IMR-90 (cell line): ENCODE data around the gene CDK11A. TPM values are rescaled to one million over a fixed set of nuclear protein-coding genes. Genes with fewer than 3 reads are reported as not detected.

Experiments
- ATAC-seq: fragments of 200-7000 bp; cut with Tn5 transposase; 2 replicates; pipeline ENCODE4 v1.9.1; 2020; ENCODE audit warnings: low read depth, mild to moderate bottlenecking, moderate library complexity
- BruUV-seq: library from RNA; stranded (reverse); fragments of 400-500 nt; replicated peaks from 2 replicates; lab custom pipeline; 2021; lab: Mats Ljungman, UMichigan
- CTCF ChIA-PET: fragments of 300-600 bp; formaldehyde crosslinking; extraction: SDS; loops from one replicate; lab custom pipeline; 2021; ENCODE audit warnings: antibody characterized with exemption; lab: Yijun Ruan, JAX
- POLR2A ChIA-PET: fragments of 300-600 bp; sonication (Branson Sonifier 250); formaldehyde crosslinking; loops from one replicate; lab custom pipeline; 2022; ENCODE audit warnings: antibody characterized with exemption; ENCODE audit not compliant: unreplicated experiment; lab: Charles Lee
- DNase-seq: peaks from one replicate; pipeline ENCODE4 v3.0.0; 2013
- H2AFZ ChIP-seq: replicated peaks from 2 replicates; pipeline ENCODE3; 2013; ENCODE audit warnings: low read length, mild to moderate bottlenecking; ENCODE audit not compliant: poor library complexity
- H2AK5ac ChIP-seq: 2 replicates; pipeline ENCODE4 v1.6.1; 2013; ENCODE audit warnings: low read depth, low read length, inconsistent platforms
- H2AK9ac ChIP-seq: replicated peaks from 2 replicates; pipeline ENCODE3; 2013; ENCODE audit warnings: mild to moderate bottlenecking, low read depth, low read length, moderate library complexity; ENCODE audit not compliant: poor library complexity
- H2BK120ac ChIP-seq: 2 replicates; pipeline ENCODE4 v1.6.1; 2013; ENCODE audit warnings: low read depth, low read length, inconsistent platforms
- H2BK15ac ChIP-seq: 3 replicates; pipeline ENCODE4 v1.6.1; 2013; ENCODE audit warnings: low read depth, low read length, inconsistent platforms
- H2BK20ac ChIP-seq: 2 replicates; pipeline ENCODE4 v1.6.1; 2013; ENCODE audit warnings: low read depth, mild to moderate bottlenecking, inconsistent platforms, low read length, moderate library complexity
- H2BK5ac ChIP-seq: 2 replicates; pipeline ENCODE4 v1.6.1; 2013; ENCODE audit warnings: mild to moderate bottlenecking, low read depth, low read length, inconsistent platforms; ENCODE audit not compliant: poor library complexity, severe bottlenecking
- H3K14ac ChIP-seq: replicated peaks from 2 replicates; pipeline ENCODE4 v1.6.1; 2013; ENCODE audit warnings: low read depth, low read length, inconsistent platforms
- H3K18ac ChIP-seq: 2 replicates; pipeline ENCODE4 v1.6.1; 2013; ENCODE audit warnings: low read depth, low read length, control low read depth
- H3K23ac ChIP-seq: 2 replicates; pipeline ENCODE4 v1.6.1; 2013; ENCODE audit warnings: low read depth, low read length, inconsistent platforms
- H3K27ac ChIP-seq: 2 replicates; pipeline ENCODE4 v1.5.1; 2013; ENCODE audit warnings: mild to moderate bottlenecking, control low read depth, low read length; ENCODE audit not compliant: insufficient read depth
- H3K27me3 ChIP-seq: 2 replicates; pipeline ENCODE4 v1.6.1; 2013; ENCODE audit warnings: low read length; ENCODE audit not compliant: control insufficient read depth, insufficient read depth
- H3K36me3 ChIP-seq: 2 replicates; pipeline ENCODE4 v1.6.1; 2013; ENCODE audit warnings: low read length, mixed read lengths; ENCODE audit not compliant: control insufficient read depth, insufficient read depth
- H3K4ac ChIP-seq: 2 replicates; pipeline ENCODE4 v1.6.1; 2013; ENCODE audit warnings: low read depth, low read length, inconsistent platforms
- H3K4me1 ChIP-seq: 2 replicates; pipeline ENCODE4 v1.6.1; 2013; ENCODE audit warnings: low read length, mixed read lengths; ENCODE audit not compliant: control insufficient read depth, insufficient read depth
- H3K4me2 ChIP-seq: 2 replicates; pipeline ENCODE4 v1.6.1; 2013; ENCODE audit warnings: low read depth, mild to moderate bottlenecking, control low read depth, low read length, moderate library complexity
- H3K4me3 ChIP-seq: 2 replicates; pipeline ENCODE4 v1.5.1; 2013; ENCODE audit warnings: low read depth, mild to moderate bottlenecking, control low read depth, low read length, moderate library complexity; ENCODE audit not compliant: insufficient read depth
- H3K56ac ChIP-seq: 2 replicates; pipeline ENCODE4 v1.6.1; 2013; ENCODE audit warnings: low read length, inconsistent platforms; ENCODE audit not compliant: insufficient read depth; ENCODE audit errors: extremely low read depth
- H3K79me1 ChIP-seq, 2 experiments: 2 replicates each; pipeline ENCODE4 v1.6.1; 2013; ENCODE audit warnings: low read length in 2 of 2, inconsistent platforms in 1 of 2, low read depth in 1 of 2
- H3K9ac ChIP-seq: 2 replicates; pipeline ENCODE4 v1.6.1; 2013; ENCODE audit warnings: low read depth, low read length, control low read depth
- H3K9me1 ChIP-seq: 2 replicates; pipeline ENCODE4 v1.6.1; 2013; ENCODE audit warnings: low read length, inconsistent platforms; ENCODE audit not compliant: insufficient read depth
- H3K9me3 ChIP-seq: 2 replicates; pipeline ENCODE4 v1.6.1; 2013; ENCODE audit warnings: low read length; ENCODE audit not compliant: control insufficient read depth, insufficient read depth
- H4K20me1 ChIP-seq: 2 replicates; pipeline ENCODE4 v1.6.1; 2013; ENCODE audit warnings: low read length, inconsistent platforms; ENCODE audit not compliant: insufficient read depth
- H4K5ac ChIP-seq: 2 replicates; pipeline ENCODE4 v1.6.1; 2013; ENCODE audit warnings: mild to moderate bottlenecking, low read depth, low read length, control low read depth
- H4K8ac ChIP-seq, 2 experiments: 2 replicates each; pipeline ENCODE4 v1.6.1; 2013; ENCODE audit warnings: low read depth in 2 of 2, low read length in 2 of 2, control low read depth in 1 of 2, inconsistent platforms in 1 of 2
- H4K91ac ChIP-seq: 2 replicates; pipeline ENCODE4 v1.6.1; 2013; ENCODE audit warnings: low read depth, low read length, inconsistent platforms; ENCODE audit not compliant: insufficient read depth
- BHLHE40 ChIP-seq: fragments of 150-350 bp; IDR thresholded peaks from 2 replicates; pipeline ENCODE4 v1.6.1; 2016; ENCODE audit warnings: mild to moderate bottlenecking, low read depth, low read length
- CEBPB ChIP-seq: IDR thresholded peaks from 2 replicates; pipeline ENCODE4 v1.6.1; 2012; ENCODE audit warnings: low read depth, low read length, improper control_type of control experiment
- CHD1 ChIP-seq: IDR thresholded peaks from 2 replicates; pipeline ENCODE4 v1.6.1; 2012; ENCODE audit warnings: low read depth, low read length, improper control_type of control experiment
- ELK1 ChIP-seq: fragments of 150-350 bp; IDR thresholded peaks from 2 replicates; pipeline ENCODE4 v1.6.1; 2016; ENCODE audit warnings: low read depth, mild to moderate bottlenecking, low read length, moderate library complexity, borderline replicate concordance
- RAD21 ChIP-seq: IDR thresholded peaks from 2 replicates; pipeline ENCODE4 v1.6.1; 2012; ENCODE audit warnings: low read length, improper control_type of control experiment
- RCOR1 ChIP-seq: IDR thresholded peaks from 2 replicates; pipeline ENCODE4 v1.6.1; 2012; ENCODE audit warnings: mild to moderate bottlenecking, low read length, improper control_type of control experiment; ENCODE audit not compliant: insufficient replicate concordance
- SMC3 ChIP-seq: fragments of 150-350 bp; IDR thresholded peaks from 2 replicates; pipeline ENCODE4 v1.6.1; 2016; ENCODE audit warnings: low read depth, mild to moderate bottlenecking, antibody characterized with exemption, low read length, moderate library complexity
- WGBS, 2 experiments: methylation state at CpG; one replicate each; pipeline versions ENCODE4 v1.1.5 to v1.1.7; 2013; ENCODE audit warnings: missing lambda C conversion rate in 2 of 2; ENCODE audit not compliant: insufficient read length in 1 of 2; ENCODE audit errors: extremely low coverage in 2 of 2; 5-methylcytosine and 5-hydroxymethylcytosine counted together
- dilution Hi-C: fragments of 300-500 bp; cut with HindIII; formaldehyde crosslinking; loops from one replicate; pipeline ENCODE4 v1.14.3; 2018; ENCODE audit warnings: low sequenced_read_pairs; ENCODE audit not compliant: unreplicated experiment
- in situ Hi-C: fragments of 300-500 bp; cut with MboI; formaldehyde crosslinking; loops from 3 replicates; pipeline ENCODE4 v1.14.3; 2019; ENCODE audit warnings: low sequenced_read_pairs, inconsistent platforms, mixed read lengths
- intact Hi-C: fragments of 100-400 bp; cut with micrococcal nuclease; formaldehyde crosslinking; loops from 2 replicates; pipeline ENCODE4 v1.10.0; 2022
- polyA plus RNA-seq, 3 experiments: library from polyadenylated mRNA; depleted of rRNA; stranded (reverse); fragments of >200 nt; gene quantifications; 2 replicates each; pipeline ENCODE4 v1.2.3, GENCODE V29; 2012; ENCODE audit warnings: low replicate concordance in 1 of 3
- total RNA-seq: library from RNA; depleted of rRNA; stranded (reverse); fragments of >200 nt; gene quantifications from 2 replicates; pipeline ENCODE4 v1.2.3, GENCODE V29; 2012
- TF ChIP-seq, protein P1 (sequence below): fragments of 150-350 bp; IDR thresholded peaks from 2 replicates; pipeline ENCODE4 v1.6.1; 2017; ENCODE audit warnings: mild to moderate bottlenecking, antibody characterized with exemption, low read length, low read depth
- TF ChIP-seq, protein P2 (sequence below): conservative IDR thresholded peaks from 2 replicates; pipeline ENCODE4 v1.5.1; 2012; ENCODE audit warnings: mild to moderate bottlenecking, low read depth, low read length, improper control_type of control experiment

Gene CDK11A
- total and polyA plus RNA-seq, 2 of the 4 experiments (the other 2 are of a cell fraction) = 1.8 to 20.0 TPM

DNA sequence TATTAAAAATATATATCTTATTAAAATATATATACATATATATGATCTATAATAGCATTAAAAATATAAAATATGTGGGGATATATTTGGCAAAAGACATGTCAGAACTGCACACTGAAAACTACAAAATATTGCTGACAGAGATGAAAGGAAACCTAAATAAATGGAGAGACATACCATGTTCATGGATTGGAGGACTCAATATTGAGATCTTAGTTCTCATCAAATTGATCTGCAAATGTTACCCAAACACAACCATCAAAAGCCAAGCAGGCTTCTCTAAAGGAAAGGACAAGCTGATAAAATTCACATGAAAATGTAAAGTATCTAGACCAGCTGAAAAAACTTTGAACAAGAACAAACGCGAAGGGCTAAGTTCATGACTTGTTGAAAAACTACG is 46.9 kb upstream of the CDK11A start:
- H2BK15ac ChIP-seq = no peak overlapping the region
- ATAC-seq (no peak), DNase-seq (no peak)
- H4K20me1 ChIP-seq = peaks cover 35% of the 10 kb centered on the region
- no peak overlapping the region for H2AK9ac ChIP-seq
- no peak overlapping the region for H3K23ac ChIP-seq
- H3K4me2 ChIP-seq = no peak overlapping the region
- no peak overlapping the region for H3K18ac ChIP-seq
- no peak overlapping the region for H2AK5ac ChIP-seq
- no peaks in the 10 kb centered on the region for H3K27me3 ChIP-seq
- no peak overlapping the region for H3K14ac ChIP-seq
- no peak overlapping the region for H3K4ac ChIP-seq
- H3K4me3 ChIP-seq = no peak overlapping the region
- intact Hi-C loops = no loop called here
- no peak overlapping the region for H3K9ac ChIP-seq
- H2AFZ ChIP-seq = no peak overlapping the region
- H2BK120ac ChIP-seq = no peak overlapping the region
- H3K27ac ChIP-seq = no peak overlapping the region
- dilution Hi-C loops = no loop called here
- H3K79me1 ChIP-seq = peaks cover 20 to 45% of the 10 kb centered on the region in 2 experiments
- TF ChIP-seq CHD1 = no peak
- TF ChIP-seq, protein P1, sequence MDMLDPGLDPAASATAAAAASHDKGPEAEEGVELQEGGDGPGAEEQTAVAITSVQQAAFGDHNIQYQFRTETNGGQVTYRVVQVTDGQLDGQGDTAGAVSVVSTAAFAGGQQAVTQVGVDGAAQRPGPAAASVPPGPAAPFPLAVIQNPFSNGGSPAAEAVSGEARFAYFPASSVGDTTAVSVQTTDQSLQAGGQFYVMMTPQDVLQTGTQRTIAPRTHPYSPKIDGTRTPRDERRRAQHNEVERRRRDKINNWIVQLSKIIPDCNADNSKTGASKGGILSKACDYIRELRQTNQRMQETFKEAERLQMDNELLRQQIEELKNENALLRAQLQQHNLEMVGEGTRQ = no peak
- no peak for TF ChIP-seq RCOR1
- TF ChIP-seq BHLHE40 = no peak
- TF ChIP-seq ELK1 = no peak
- TF ChIP-seq CEBPB = no peak
- TF ChIP-seq, protein P2, sequence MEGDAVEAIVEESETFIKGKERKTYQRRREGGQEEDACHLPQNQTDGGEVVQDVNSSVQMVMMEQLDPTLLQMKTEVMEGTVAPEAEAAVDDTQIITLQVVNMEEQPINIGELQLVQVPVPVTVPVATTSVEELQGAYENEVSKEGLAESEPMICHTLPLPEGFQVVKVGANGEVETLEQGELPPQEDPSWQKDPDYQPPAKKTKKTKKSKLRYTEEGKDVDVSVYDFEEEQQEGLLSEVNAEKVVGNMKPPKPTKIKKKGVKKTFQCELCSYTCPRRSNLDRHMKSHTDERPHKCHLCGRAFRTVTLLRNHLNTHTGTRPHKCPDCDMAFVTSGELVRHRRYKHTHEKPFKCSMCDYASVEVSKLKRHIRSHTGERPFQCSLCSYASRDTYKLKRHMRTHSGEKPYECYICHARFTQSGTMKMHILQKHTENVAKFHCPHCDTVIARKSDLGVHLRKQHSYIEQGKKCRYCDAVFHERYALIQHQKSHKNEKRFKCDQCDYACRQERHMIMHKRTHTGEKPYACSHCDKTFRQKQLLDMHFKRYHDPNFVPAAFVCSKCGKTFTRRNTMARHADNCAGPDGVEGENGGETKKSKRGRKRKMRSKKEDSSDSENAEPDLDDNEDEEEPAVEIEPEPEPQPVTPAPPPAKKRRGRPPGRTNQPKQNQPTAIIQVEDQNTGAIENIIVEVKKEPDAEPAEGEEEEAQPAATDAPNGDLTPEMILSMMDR = no peak
- TF ChIP-seq SMC3 = no peak
- TF ChIP-seq RAD21 = no peak
- no peak overlapping the region for H4K5ac ChIP-seq
- in situ Hi-C loops = no loop called here
- CTCF ChIA-PET = no interaction called here
- H3K36me3 ChIP-seq = peaks cover 15% of the 10 kb centered on the region
- H4K91ac ChIP-seq = no peak overlapping the region
- no CpG with 5 or more reads among the region's 3 CpGs for WGBS, 2 experiments
- peaks cover 6% of the 10 kb centered on the region for H3K9me1 ChIP-seq
- H2BK20ac ChIP-seq = no peak overlapping the region
- H4K8ac ChIP-seq = no peak overlapping the region
- POLR2A ChIA-PET = no interaction called here
- H3K56ac ChIP-seq = no peak overlapping the region
- BruUV-seq = no TSS peak
- H2BK5ac ChIP-seq = no peak overlapping the region
- peaks cover 3% of the 10 kb centered on the region; the same call in 1 of the 2 replicates for H3K4me1 ChIP-seq
- peaks cover 8% of the 10 kb centered on the region for H3K9me3 ChIP-seq
